AG09319 (cell line): ENCODE results near the gene TOX2.

Experiments
- DNase-seq: peaks from one replicate; pipeline ENCODE4 v3.0.0-alpha.2; 2010; ENCODE audit warnings: low read depth; ENCODE audit errors: extremely low read depth
- CTCF ChIP-seq: IDR thresholded peaks from 2 replicates; pipeline ENCODE4 v1.5.1; 2011; ENCODE audit warnings: low read depth, mild to moderate bottlenecking, inconsistent platforms, low read length, moderate library complexity

Gene TOX2

DNA sequence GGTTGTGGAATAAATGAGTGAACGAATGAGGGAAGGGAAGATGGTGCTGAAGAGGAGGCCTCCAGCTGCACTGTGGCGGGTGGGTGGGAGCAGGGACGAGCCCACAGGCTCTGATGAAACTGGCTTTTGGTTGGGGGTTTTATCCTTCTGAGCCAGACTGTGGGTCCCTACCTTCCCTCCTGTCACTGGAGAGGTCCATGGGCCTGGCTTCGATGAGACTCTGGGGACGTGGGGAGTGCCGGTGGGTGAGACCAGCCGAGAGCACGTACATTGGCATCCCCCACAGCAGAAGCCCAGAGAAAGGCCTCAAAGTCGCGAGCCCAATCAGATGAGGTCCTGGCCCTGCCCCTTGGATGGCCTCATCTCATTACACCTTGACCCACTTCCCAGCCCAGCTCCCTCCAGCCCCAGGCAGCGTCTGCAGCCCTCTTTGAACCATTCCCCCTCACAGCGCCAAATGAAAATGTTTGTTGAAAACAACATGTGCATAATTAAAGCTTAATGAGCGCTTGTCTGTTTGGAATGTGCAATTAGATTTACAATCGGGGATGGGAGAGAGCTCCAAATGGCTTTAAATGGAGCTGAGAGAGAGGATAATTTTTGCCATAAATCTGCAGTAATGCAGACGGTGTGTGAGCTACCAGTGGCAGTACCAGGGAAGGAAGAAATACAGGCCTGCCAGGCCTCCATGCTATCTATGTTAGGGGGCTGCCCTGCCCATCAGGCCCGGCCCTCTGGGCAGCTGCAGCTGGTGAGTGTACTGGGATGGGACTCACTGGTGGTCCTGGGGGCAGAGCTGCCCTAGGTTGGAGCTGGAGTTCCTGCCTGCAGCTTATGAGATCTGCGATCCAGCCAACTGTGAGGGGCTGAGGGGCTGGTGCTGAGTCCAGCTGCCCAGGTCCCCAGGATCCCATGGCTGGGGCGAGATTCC is 47.2 kb downstream of the TOX2 start:
- DNase-seq, result no peak
- no peak for TF ChIP-seq CTCF

- TF ChIP-seq CTCF, result no peak
- no peak for DNase-seq
These were observed 47.9 kb downstream of the TOX2 start for GRCh38 chr20:43962530-43962929.

DNA sequence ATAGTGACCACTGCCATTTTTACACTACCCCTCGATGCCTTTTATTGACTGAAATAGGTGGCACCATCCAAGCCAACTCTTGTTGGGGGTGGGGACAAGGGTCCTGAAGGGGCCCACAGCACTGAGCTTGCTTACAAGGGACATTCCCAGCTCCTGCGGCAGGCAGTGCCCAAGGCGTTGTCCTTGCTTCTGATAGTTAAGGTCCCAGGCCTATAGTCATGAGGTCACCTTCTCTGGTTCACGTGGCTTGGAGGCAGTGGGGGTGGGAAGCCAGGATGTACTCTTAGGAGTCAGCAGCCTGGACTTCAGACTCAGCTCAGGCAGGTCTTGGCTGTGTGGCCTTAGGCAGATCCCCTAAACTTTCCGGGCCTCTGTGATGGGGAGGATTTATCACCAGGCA is 48.6 kb downstream of the TOX2 start:
- TF ChIP-seq CTCF, result no peak
- no peak for DNase-seq

- no peak for DNase-seq
These were observed 49.5 kb downstream of the TOX2 start for GRCh38 chr20:43963872-43964791.

GRCh38 chr20:43968341-43969000 is 53.8 kb downstream of the TOX2 start:
- DNase-seq, result no peak
- no peak for TF ChIP-seq CTCF

More at GRCh38 chr20:43963872-43964791, 49.5 kb downstream of the TOX2 start:
- no peak for TF ChIP-seq CTCF

- no peak for TF ChIP-seq CTCF
- DNase-seq, result no peak
These were observed 54.4 kb downstream of the TOX2 start for GRCh38 chr20:43969028-43969447.
